ENCODE results near the gene GSDMA.

DNA sequence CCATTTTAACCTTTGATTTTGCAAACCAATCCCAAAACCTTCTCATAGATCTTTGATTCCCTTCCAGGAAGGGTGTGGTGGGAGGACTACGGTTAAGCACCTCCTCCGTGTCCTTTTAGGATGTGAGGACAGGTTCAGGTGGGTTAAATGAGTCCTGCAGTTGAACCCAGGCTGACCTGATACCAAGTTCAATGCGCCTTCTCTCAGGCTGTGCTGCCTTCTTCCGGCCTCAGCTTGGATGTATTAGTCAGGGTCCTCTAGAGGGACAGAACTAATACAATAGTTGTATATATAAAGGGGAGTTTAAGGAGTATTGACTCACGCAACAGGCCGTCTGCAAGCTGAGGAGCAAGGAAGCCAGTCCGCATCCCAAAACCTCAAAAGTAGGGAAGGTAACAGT, 41.9 kb downstream of the GSDMA start:
- TF ChIP-seq, protein P1, sequence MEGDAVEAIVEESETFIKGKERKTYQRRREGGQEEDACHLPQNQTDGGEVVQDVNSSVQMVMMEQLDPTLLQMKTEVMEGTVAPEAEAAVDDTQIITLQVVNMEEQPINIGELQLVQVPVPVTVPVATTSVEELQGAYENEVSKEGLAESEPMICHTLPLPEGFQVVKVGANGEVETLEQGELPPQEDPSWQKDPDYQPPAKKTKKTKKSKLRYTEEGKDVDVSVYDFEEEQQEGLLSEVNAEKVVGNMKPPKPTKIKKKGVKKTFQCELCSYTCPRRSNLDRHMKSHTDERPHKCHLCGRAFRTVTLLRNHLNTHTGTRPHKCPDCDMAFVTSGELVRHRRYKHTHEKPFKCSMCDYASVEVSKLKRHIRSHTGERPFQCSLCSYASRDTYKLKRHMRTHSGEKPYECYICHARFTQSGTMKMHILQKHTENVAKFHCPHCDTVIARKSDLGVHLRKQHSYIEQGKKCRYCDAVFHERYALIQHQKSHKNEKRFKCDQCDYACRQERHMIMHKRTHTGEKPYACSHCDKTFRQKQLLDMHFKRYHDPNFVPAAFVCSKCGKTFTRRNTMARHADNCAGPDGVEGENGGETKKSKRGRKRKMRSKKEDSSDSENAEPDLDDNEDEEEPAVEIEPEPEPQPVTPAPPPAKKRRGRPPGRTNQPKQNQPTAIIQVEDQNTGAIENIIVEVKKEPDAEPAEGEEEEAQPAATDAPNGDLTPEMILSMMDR (conservative IDR thresholded peaks at IDR 0.05), result no peak
- TF ChIP-seq EZH2 (IDR thresholded peaks at IDR 0.05; ENCODE audit: low read depth), result no peak

Measured in PC-9 (cell line).